ENCODE results near the gene HTT. TPM values are rescaled to one million over a fixed set of nuclear protein-coding genes. Genes with fewer than 3 reads are reported as not detected.
A peak's percentile ranks its signal among the peaks of the same experiment; 100 is the strongest.
"Not testable (repeated sequence)": the region's sequence is repeated elsewhere in the genome, so short reads cannot be mapped to it uniquely, and the experiment has no call there.

HTT gene
- total and polyA plus RNA-seq, 3 experiments from 2014 or later = 5.1 to 58.6 (median 54.7) TPM

DNA sequence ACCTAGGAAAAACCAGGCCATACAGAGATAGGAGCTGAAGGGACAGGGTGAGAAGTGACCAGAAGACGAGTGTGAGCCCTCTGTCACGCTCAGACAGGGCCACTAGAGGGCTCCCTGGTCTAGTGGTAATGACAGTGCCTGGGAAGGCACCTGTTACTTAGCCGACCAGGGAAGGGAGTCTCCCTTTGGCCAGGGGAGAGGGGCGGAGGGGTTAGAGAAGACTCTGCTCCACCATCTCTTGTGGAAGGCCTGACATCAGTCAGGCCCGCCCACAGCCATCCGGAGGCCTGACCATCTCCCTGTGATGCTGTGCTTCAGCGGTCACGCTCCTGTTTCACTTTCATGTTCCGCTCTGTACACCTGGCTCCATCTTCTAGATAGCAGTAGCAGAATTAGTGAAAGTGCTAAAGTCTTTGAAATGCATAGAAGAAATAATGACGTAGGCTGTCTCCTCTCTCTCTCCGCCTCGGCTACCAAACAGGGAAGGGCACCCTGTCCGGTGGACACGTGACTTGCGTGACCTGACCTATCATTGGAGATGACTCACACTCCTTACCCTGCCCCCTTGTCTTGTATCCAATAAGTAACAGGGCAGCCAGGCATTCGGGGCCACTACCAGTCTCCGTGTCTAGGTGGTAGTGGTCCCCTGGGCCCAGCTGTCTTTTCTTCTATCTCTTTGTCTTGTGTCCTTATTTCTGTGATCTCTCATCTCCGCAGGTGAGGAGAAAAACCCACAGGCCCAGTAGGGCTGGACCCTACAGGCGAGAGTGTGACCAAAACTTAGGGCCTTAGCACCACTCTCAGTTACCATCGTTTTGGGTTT is 26.8 kb upstream of the HTT start:
- no peaks in the 10 kb centered on the region for H3K36me3 ChIP-seq (ENCODE audit: insufficient read depth, low read length)
- H3K27ac ChIP-seq (ENCODE audit: low read depth, low read length) = peak overlapping the region; percentile 45
- H3K9me3 ChIP-seq (ENCODE audit: low read length) = no peaks in the 10 kb centered on the region
- Mint-ChIP-seq H3K9me3 (peaks cover 0 to 7% (median 5%) of the 10 kb centered on the region in 5 donors), H3K4me3 (peak overlapping the region; percentile 33 to 90 (median 84)), H3K36me3 (peaks cover 0 to 7% (median 0%) of the 10 kb centered on the region in 3 donors), H3K4me1 (peaks cover 28 to 47% (median 28%) of the 10 kb centered on the region in 3 donors), H3K27ac (peak overlapping the region; percentile 73 to 95 (median 92)), H3K27me3 (no peaks in the 10 kb centered on the region)
- peak overlapping the region; percentile 67 for H3K4me3 ChIP-seq (ENCODE audit: low read length)
- POLR2A ChIA-PET = no interaction called here
- H3K27me3 ChIP-seq (ENCODE audit: insufficient read depth, low read length, poor library complexity, severe bottlenecking) = no peaks in the 10 kb centered on the region
- H3K4me1 ChIP-seq (ENCODE audit: insufficient read depth, low read length) = peaks cover 34% of the 10 kb centered on the region
- DNase-seq = peak; percentile 55 to 83 (median 70)
- CTCF ChIA-PET = interaction anchor here (1.0 to 2.0 kb wide), 3 partner anchors 10 to 395 kb away, joined by 3 to 4 read pairs (median 3); no protein-coding TSS in a partner anchor

DNA sequence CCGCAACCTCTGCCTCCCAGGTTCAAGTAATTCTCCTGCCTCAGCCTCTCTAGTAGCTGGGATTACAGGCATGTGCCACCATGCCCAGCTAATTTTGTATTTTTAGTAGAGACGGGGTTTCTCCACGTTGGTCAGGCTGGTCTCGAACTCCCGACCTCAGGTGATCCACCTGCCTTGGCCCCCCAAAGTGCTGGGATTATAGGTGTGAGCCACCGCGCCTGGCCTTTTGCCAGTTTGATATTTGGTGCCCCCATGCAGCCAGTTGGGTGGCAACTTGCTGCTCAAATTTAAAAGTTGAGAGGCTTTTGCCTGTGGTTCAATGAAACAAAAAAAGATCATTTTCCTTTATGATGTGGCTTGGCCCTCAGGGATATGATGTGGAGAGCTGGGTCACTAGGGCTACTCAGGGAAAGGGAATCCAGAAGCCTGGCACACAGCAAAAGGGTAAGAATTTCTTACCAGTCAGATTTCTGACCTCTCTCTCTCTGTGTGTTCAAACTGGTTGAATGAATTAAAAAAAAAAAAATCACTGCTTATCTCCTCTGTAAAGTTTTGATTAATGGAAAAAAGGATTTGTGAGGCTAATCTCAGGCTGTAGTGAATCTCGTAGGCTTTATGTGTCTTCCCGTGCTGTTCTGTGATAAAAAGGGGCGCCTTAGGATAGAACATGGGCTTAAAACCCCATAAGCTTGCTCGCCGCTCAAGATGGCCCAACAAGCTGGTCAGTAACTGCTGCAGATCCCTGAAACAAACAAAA is 23.2 kb upstream of the HTT start:
- CTCF ChIA-PET; H3K36me3 ChIP-seq (ENCODE audit: insufficient read depth, low read length); H3K4me3 Mint-ChIP-seq; DNase-seq; H3K4me3 ChIP-seq (ENCODE audit: low read length); H3K27ac ChIP-seq (ENCODE audit: low read depth, low read length); H3K9me3 Mint-ChIP-seq; H3K9me3 ChIP-seq (ENCODE audit: low read length); H3K27me3 Mint-ChIP-seq; POLR2A ChIA-PET; H3K36me3 Mint-ChIP-seq; H3K27me3 ChIP-seq (ENCODE audit: insufficient read depth, low read length, poor library complexity, severe bottlenecking): not testable (repeated sequence)
- H3K27ac Mint-ChIP-seq = peak overlapping the region in 1 of 8 donors; percentile 27
- peaks cover 10 to 17% (median 11%) of the 10 kb centered on the region in 3 donors for H3K4me1 Mint-ChIP-seq
- peaks cover 15% of the 10 kb centered on the region for H3K4me1 ChIP-seq (ENCODE audit: insufficient read depth, low read length)

DNA sequence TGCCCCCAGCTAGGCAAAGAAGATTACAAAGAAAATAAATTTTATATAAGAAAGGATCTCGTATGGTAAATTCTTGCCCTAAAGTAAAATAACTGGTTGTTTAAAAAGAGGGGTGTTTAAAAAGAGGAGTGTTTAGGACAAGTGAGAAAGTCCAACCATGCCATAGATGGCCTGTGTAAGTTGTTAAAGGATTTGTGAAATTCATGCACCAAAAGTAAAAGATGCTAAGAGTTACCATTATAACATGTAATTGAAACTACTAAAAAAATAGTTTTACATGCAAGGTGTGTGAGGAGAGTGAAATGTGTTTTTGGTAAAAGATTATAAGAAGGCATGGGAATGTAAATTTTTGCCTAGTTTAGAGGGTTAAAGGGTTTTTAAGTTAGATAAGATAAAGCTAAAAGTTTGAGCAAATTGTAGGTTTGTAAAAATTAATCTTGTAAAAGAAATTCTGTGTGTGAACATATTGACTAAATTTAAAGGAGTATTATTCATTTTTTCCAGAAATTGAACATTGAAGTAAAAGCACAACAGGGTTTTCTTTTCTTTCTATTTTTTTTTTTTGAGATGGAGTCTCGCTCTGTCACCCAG is 20.2 kb upstream of the HTT start:
- Mint-ChIP-seq H3K27me3 (no peaks in the 10 kb centered on the region), H3K27ac (no peak overlapping the region), H3K4me1 (no peaks in the 10 kb centered on the region), H3K36me3 (peaks cover 2 to 14% (median 7%) of the 10 kb centered on the region in 3 donors), H3K4me3 (no peak overlapping the region), H3K9me3 (peaks cover 0 to 7% (median 5%) of the 10 kb centered on the region in 5 donors)
- ChIA-PET POLR2A (interaction anchor here (0.7 kb wide), 1 partner anchor 20 kb away, joined by 5 read pairs; no protein-coding TSS in a partner anchor), CTCF (no interaction called here)
- H3K9me3 ChIP-seq (ENCODE audit: low read length) = no peaks in the 10 kb centered on the region
- no peak for DNase-seq
- H3K4me3 ChIP-seq (ENCODE audit: low read length) = no peak overlapping the region
- H3K27me3 ChIP-seq (ENCODE audit: insufficient read depth, low read length, poor library complexity, severe bottlenecking) = no peaks in the 10 kb centered on the region
- no peaks in the 10 kb centered on the region for H3K36me3 ChIP-seq (ENCODE audit: insufficient read depth, low read length)
- no peak overlapping the region for H3K27ac ChIP-seq (ENCODE audit: low read depth, low read length)
- H3K4me1 ChIP-seq (ENCODE audit: insufficient read depth, low read length) = no peaks in the 10 kb centered on the region

DNA sequence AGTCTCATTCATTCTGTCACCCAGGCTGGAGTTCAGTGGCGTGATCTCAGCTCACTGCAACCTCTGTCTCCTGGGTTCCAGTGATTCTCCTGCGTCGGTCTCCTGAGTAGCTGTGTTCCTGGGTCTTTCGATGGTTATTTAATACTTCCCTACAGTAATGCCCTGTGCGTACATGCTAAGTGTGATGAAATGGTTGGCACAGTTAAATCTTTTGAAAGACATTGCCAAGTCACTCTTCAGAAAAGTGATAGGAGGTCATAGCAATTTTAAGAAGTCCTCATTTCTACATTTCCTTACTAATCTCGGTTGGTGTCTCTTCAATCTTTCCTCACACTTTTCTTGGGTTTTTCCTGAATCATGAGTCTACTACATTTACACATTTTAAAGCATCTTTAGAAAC is 14.5 kb upstream of the HTT start:
- H3K27me3 Mint-ChIP-seq = peaks cover 0 to 9% of the 10 kb centered on the region in 2 donors
- H3K27ac Mint-ChIP-seq = no peak overlapping the region
- H3K4me1 Mint-ChIP-seq = no peaks in the 10 kb centered on the region
- no peak overlapping the region for H3K4me3 Mint-ChIP-seq
- peaks cover 4 to 11% (median 7%) of the 10 kb centered on the region in 3 donors for H3K36me3 Mint-ChIP-seq
- no peaks in the 10 kb centered on the region for H3K36me3 ChIP-seq (ENCODE audit: insufficient read depth, low read length)
- POLR2A ChIA-PET = no interaction called here
- no peaks in the 10 kb centered on the region for H3K27me3 ChIP-seq (ENCODE audit: insufficient read depth, low read length, poor library complexity, severe bottlenecking)
- no peaks in the 10 kb centered on the region for H3K9me3 ChIP-seq (ENCODE audit: low read length)
- H3K27ac ChIP-seq (ENCODE audit: low read depth, low read length) = no peak overlapping the region
- no peaks in the 10 kb centered on the region for H3K4me1 ChIP-seq (ENCODE audit: insufficient read depth, low read length)
- CTCF ChIA-PET = no interaction called here
- no peak overlapping the region for H3K4me3 ChIP-seq (ENCODE audit: low read length)
- no peak for DNase-seq
- peaks cover 0 to 7% (median 4%) of the 10 kb centered on the region in 5 donors for H3K9me3 Mint-ChIP-seq

DNA sequence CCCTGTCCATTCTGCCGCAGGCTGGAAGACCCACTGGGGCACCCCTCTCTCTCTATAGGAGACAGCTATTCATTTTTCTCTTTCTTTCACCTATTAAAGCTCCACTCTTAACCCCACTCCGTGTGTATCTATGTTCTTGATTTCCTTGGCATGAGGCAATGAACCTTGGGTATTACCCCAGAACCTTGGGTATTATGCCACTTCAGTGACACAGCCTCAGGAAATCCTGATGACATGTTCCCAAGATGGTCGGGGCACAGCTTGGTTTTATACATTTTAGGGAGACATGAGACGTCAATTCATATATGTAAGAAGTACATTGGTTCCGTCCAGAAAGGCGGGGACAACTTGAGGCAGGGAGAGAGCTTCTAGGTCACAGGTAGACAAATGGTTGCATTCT is 13.5 kb upstream of the HTT start:
- POLR2A ChIA-PET = no interaction called here
- CTCF ChIA-PET = no interaction called here
- Histone ChIP-seq H3K4me3 (ENCODE audit: low read length) (no peak overlapping the region), H3K4me1 (ENCODE audit: insufficient read depth, low read length) (no peaks in the 10 kb centered on the region), H3K27ac (ENCODE audit: low read depth, low read length) (no peak overlapping the region), H3K27me3 (ENCODE audit: insufficient read depth, low read length, poor library complexity, severe bottlenecking) (no peaks in the 10 kb centered on the region), H3K9me3 (ENCODE audit: low read length) (no peaks in the 10 kb centered on the region), H3K36me3 (ENCODE audit: insufficient read depth, low read length) (no peaks in the 10 kb centered on the region)
- peak overlapping the region in 1 of 7 donors; percentile 10 for H3K4me3 Mint-ChIP-seq
- DNase-seq = no peak
- no peaks in the 10 kb centered on the region for H3K4me1 Mint-ChIP-seq
- peaks cover 0 to 9% of the 10 kb centered on the region in 2 donors for H3K27me3 Mint-ChIP-seq
- peaks cover 4 to 12% (median 6%) of the 10 kb centered on the region in 3 donors for H3K36me3 Mint-ChIP-seq
- H3K27ac Mint-ChIP-seq = no peak overlapping the region
- peaks cover 0 to 5% (median 1%) of the 10 kb centered on the region in 5 donors for H3K9me3 Mint-ChIP-seq

DNA sequence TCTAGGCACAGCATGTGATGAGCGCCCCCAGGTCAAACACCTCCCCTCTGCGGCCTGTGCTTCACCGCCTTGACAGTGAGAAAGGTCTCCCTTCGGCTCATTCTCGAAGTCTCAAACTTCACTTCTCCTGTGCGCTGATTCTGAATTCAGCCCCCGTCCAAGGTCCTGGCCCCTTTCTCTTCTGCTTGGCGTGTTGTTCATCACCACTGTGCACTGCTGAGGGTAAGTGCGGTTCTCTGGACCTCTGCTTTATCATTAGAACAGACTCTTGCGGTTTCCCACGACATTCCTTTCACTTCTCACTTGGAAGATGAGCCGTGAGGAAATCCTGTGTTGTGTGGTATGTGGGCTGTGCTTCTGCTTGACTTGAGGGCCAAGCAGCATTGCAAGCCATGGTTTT is 12.0 kb upstream of the HTT start:
- H3K9me3 Mint-ChIP-seq = peaks cover 0 to 2% (median 0%) of the 10 kb centered on the region in 5 donors
- H3K9me3 ChIP-seq (ENCODE audit: low read length) = no peaks in the 10 kb centered on the region
- H3K4me3 ChIP-seq (ENCODE audit: low read length) = no peak overlapping the region
- H3K36me3 ChIP-seq (ENCODE audit: insufficient read depth, low read length) = no peaks in the 10 kb centered on the region
- no peak for DNase-seq
- H3K4me1 ChIP-seq (ENCODE audit: insufficient read depth, low read length) = no peaks in the 10 kb centered on the region
- peaks cover 0 to 12% (median 6%) of the 10 kb centered on the region in 3 donors for H3K36me3 Mint-ChIP-seq
- H3K27me3 ChIP-seq (ENCODE audit: insufficient read depth, low read length, poor library complexity, severe bottlenecking) = no peaks in the 10 kb centered on the region
- H3K4me1 Mint-ChIP-seq = no peaks in the 10 kb centered on the region
- H3K27ac ChIP-seq (ENCODE audit: low read depth, low read length) = no peak overlapping the region
- no peak overlapping the region for H3K4me3 Mint-ChIP-seq
- H3K27ac Mint-ChIP-seq = no peak overlapping the region
- ChIA-PET POLR2A (no interaction called here), CTCF (no interaction called here)
- peaks cover 0 to 9% of the 10 kb centered on the region in 2 donors for H3K27me3 Mint-ChIP-seq

DNA sequence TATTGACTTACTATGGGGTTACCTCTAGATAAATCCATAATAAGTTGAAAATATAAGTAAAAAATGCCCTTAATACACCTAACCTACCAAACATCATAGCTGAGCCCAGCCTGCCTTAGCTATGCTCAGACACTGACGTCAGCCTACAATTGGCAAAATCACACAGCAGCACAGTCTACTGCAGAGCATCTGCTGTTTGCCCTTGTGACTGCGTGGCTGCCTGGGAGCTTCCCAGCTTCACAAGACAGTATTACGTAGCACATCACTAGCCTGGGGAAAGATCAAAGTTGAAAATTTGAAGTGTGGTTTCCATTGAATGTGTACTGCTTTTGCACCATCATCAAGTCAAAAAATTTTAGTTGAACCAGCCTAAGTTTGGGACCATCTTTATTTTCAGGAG is 8.9 kb upstream of the HTT start:
- H3K27me3 ChIP-seq (ENCODE audit: insufficient read depth, low read length, poor library complexity, severe bottlenecking) = no peaks in the 10 kb centered on the region
- H3K36me3 ChIP-seq (ENCODE audit: insufficient read depth, low read length) = no peaks in the 10 kb centered on the region
- H3K27ac ChIP-seq (ENCODE audit: low read depth, low read length) = no peak overlapping the region
- CTCF ChIA-PET = no interaction called here
- Mint-ChIP-seq H3K36me3 (peaks cover 0 to 12% (median 6%) of the 10 kb centered on the region in 3 donors), H3K27me3 (peaks cover 0 to 9% of the 10 kb centered on the region in 2 donors), H3K4me1 (no peaks in the 10 kb centered on the region), H3K4me3 (no peak overlapping the region), H3K9me3 (peaks cover 0 to 2% (median 0%) of the 10 kb centered on the region in 5 donors), H3K27ac (no peak overlapping the region)
- H3K9me3 ChIP-seq (ENCODE audit: low read length) = no peaks in the 10 kb centered on the region
- no peak for DNase-seq
- POLR2A ChIA-PET = no interaction called here
- H3K4me3 ChIP-seq (ENCODE audit: low read length) = no peak overlapping the region
- H3K4me1 ChIP-seq (ENCODE audit: insufficient read depth, low read length) = no peaks in the 10 kb centered on the region

All from CD8-positive, alpha-beta memory T cell (primary cell).